Liver (tissue), 9 donors: ENCODE data around the gene BIK. TPM values are rescaled to one million over a fixed set of nuclear protein-coding genes. Genes with fewer than 3 reads are reported as not detected.

Source experiments
- DNase-seq: peaks from one replicate; pipeline ENCODE4 v3.0.0-alpha.2; 2017; ENCODE audit warnings: low spot score
- H3K27ac ChIP-seq, 2 donors: one replicate each; pipeline ENCODE4 v1.7.0; 2013; ENCODE audit warnings: inconsistent platforms in 2 of 2, low read length in 2 of 2, control low read depth in 1 of 2, low read depth in 1 of 2, mild to moderate bottlenecking in 1 of 2
- H3K27me3 ChIP-seq, 4 donors: one replicate each; pipeline versions ENCODE4 v1.6.1 to v1.7.0; 2013; ENCODE audit warnings: low read length in 3 of 4, inconsistent platforms in 1 of 4, mild to moderate bottlenecking in 1 of 4, moderate library complexity in 1 of 4; ENCODE audit not compliant: control insufficient read depth in 4 of 4, insufficient read depth in 4 of 4
- H3K36me3 ChIP-seq, 4 donors: one replicate each; pipeline versions ENCODE4 v1.6.1 to v1.7.0; 2013; ENCODE audit warnings: low read length in 3 of 4, mild to moderate bottlenecking in 3 of 4, low read depth in 1 of 4, moderate library complexity in 1 of 4; ENCODE audit not compliant: control insufficient read depth in 4 of 4, insufficient read depth in 3 of 4
- H3K4me1 ChIP-seq, 4 donors: one replicate each; pipeline versions ENCODE4 v1.6.1 to v1.7.0; 2013; ENCODE audit warnings: low read length in 3 of 4, mild to moderate bottlenecking in 3 of 4, moderate library complexity in 1 of 4; ENCODE audit not compliant: control insufficient read depth in 4 of 4, insufficient read depth in 4 of 4
- H3K4me3 ChIP-seq, 3 donors: one replicate each; pipeline versions ENCODE4 v1.6.1 to v1.7.0; 2013; ENCODE audit warnings: low read length in 3 of 3, control low read depth in 1 of 3, low read depth in 1 of 3, mild to moderate bottlenecking in 1 of 3
- H3K9ac ChIP-seq, 2 donors: one replicate each; pipeline ENCODE4 v1.7.0; 2013; ENCODE audit warnings: low read length in 2 of 2, mild to moderate bottlenecking in 2 of 2, moderate library complexity in 2 of 2, control low read depth in 1 of 2, low read depth in 1 of 2
- H3K9me3 ChIP-seq, 4 donors: one replicate each; pipeline versions ENCODE4 v1.6.1 to v1.7.0; 2013; ENCODE audit warnings: low read length in 3 of 4; ENCODE audit not compliant: control insufficient read depth in 4 of 4
- ATF3 ChIP-seq: IDR thresholded peaks from 2 replicates; pipeline ENCODE4 v1.6.1; 2016; ENCODE audit warnings: antibody characterized with exemption
- EGR1 ChIP-seq, 2 donors: IDR thresholded peaks; 2 replicates each; pipeline ENCODE4 v1.6.1; 2016 to 2018; ENCODE audit warnings: antibody characterized with exemption in 2 of 2, low read depth in 2 of 2
- FOXA1 ChIP-seq: IDR thresholded peaks from 2 replicates; pipeline ENCODE4 v1.6.1; 2016; ENCODE audit warnings: antibody characterized with exemption
- HNF4A ChIP-seq, 2 donors: conservative IDR thresholded peaks; 2 replicates each; pipeline ENCODE4 v1.6.1; 2016; ENCODE audit warnings: antibody characterized with exemption in 2 of 2, mild to moderate bottlenecking in 2 of 2
- HNF4G ChIP-seq: IDR thresholded peaks from 2 replicates; pipeline ENCODE4 v1.6.1; 2016; ENCODE audit warnings: antibody characterized with exemption
- JUND ChIP-seq, 2 donors: IDR thresholded peaks; 2 replicates each; pipeline ENCODE4 v1.6.1; 2016; ENCODE audit warnings: antibody characterized with exemption in 2 of 2
- NR2F2 ChIP-seq: IDR thresholded peaks from 2 replicates; pipeline ENCODE4 v1.6.1; 2016; ENCODE audit warnings: antibody characterized with exemption
- RAD21 ChIP-seq, 2 donors: IDR thresholded peaks; 2 replicates each; pipeline ENCODE4 v1.6.1; 2016; ENCODE audit warnings: antibody characterized with exemption in 2 of 2, mild to moderate bottlenecking in 2 of 2
- RXRA ChIP-seq, 2 donors: IDR thresholded peaks; 2 replicates each; pipeline ENCODE4 v1.6.1; 2017 to 2018; ENCODE audit warnings: antibody characterized with exemption in 2 of 2, mild to moderate bottlenecking in 1 of 2
- TAF1 ChIP-seq: conservative IDR thresholded peaks from 2 replicates; pipeline ENCODE4 v1.6.1; 2016; ENCODE audit warnings: antibody characterized with exemption, mild to moderate bottlenecking
- ZBTB33 ChIP-seq: IDR thresholded peaks from 2 replicates; pipeline ENCODE4 v1.6.1; 2016; ENCODE audit warnings: antibody characterized with exemption
- WGBS: extraction: QIAGEN DNeasy Blood & Tissue Kit; methylation state at CpG from one replicate; pipeline ENCODE4 v1.1.7; 2013; 5-methylcytosine and 5-hydroxymethylcytosine counted together
- polyA plus RNA-seq, 2 donors: library from polyadenylated mRNA; stranded (reverse) in 1 of 2; unstranded in 1 of 2; fragments of 200-250 nt in 1 of 2; fragments of >200 nt in 1 of 2; fragmentation: Nextera tagmentation in 1 of 2; extraction: Ambion mirVana in 1 of 2; gene quantifications; one replicate each; pipeline versions ENCODE4 v1.2.1 to v1.2.3, GENCODE V29; 2013 to 2015
- total RNA-seq, 2 donors: library from RNA; depleted of rRNA; stranded (reverse); fragments of >200 nt; gene quantifications; one replicate each; pipeline ENCODE4 v1.2.3, GENCODE V29; 2014
- TF ChIP-seq, protein P1 (sequence below): fragments of 150-350 bp; IDR thresholded peaks from 2 replicates; pipeline ENCODE4 v1.5.1; 2017; ENCODE audit warnings: improper control_type of control experiment, low read depth, low read length; ENCODE audit not compliant: missing input control
- TF ChIP-seq, protein P2 (sequence below): IDR thresholded peaks from 2 replicates; pipeline ENCODE4 v1.6.1; 2016; ENCODE audit warnings: antibody characterized with exemption, mild to moderate bottlenecking
- donor health status: healthy.
- donor health status: healthy.
- donor health status: healthy.
- donor health status: healthy.
- donor health status: healthy.

BIK gene
- total and polyA plus RNA-seq, 4 donors = 0.23 to 0.89 (median 0.33) TPM; not detected in 1

DNA sequence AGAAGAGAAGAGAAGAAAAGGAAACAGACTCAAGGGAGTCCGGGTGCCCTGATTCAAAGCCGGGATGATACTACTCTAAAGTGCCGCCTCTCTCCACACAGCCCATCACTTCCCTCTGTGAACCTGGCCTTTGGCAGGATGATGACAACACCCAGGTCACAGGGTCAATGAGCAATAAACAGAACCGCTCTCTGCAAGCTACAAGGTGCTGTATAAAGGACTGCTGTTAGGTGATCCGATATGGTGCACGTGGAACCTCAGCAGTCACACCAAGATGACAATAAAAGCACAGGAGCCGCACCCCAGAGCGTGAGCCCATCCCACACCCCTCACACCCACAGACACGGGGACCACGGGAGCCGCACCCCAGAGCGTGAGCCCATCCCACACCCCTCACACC, 32.0 kb upstream of the BIK start:
- no peak overlapping the region for H3K9ac ChIP-seq
- 57% methylated on average over 12 of the region's 12 CpGs for WGBS
- no peaks in the 10 kb centered on the region for H3K4me1 ChIP-seq
- no peaks in the 10 kb centered on the region for H3K36me3 ChIP-seq
- TF ChIP-seq NR2F2 = peak; percentile 35
- TF ChIP-seq HNF4G = no peak
- no peak for TF ChIP-seq RAD21 (IDR thresholded peaks at IDR 0.05)
- peak in 1 of 2 donors; percentile 31 for TF ChIP-seq RXRA (IDR thresholded peaks at IDR 0.05)
- TF ChIP-seq HNF4A (conservative IDR thresholded peaks at IDR 0.05) = peak; percentile 28 to 29
- no peaks in the 10 kb centered on the region for H3K27me3 ChIP-seq
- no peak for DNase-seq
- no peak overlapping the region for H3K4me3 ChIP-seq
- no peaks in the 10 kb centered on the region for H3K9me3 ChIP-seq
- H3K27ac ChIP-seq = no peak overlapping the region

- TF ChIP-seq JUND (IDR thresholded peaks at IDR 0.05) (no peak), HNF4A (conservative IDR thresholded peaks at IDR 0.05) (no peak), EGR1 (IDR thresholded peaks at IDR 0.05; ENCODE audit: low read depth in 2 of 2) (no peak), RXRA (IDR thresholded peaks at IDR 0.05) (no peak), ATF3 (no peak), RAD21 (IDR thresholded peaks at IDR 0.05) (no peak), ZBTB33 (no peak), FOXA1 (no peak), TAF1 (no peak)
- TF ChIP-seq, protein P1, sequence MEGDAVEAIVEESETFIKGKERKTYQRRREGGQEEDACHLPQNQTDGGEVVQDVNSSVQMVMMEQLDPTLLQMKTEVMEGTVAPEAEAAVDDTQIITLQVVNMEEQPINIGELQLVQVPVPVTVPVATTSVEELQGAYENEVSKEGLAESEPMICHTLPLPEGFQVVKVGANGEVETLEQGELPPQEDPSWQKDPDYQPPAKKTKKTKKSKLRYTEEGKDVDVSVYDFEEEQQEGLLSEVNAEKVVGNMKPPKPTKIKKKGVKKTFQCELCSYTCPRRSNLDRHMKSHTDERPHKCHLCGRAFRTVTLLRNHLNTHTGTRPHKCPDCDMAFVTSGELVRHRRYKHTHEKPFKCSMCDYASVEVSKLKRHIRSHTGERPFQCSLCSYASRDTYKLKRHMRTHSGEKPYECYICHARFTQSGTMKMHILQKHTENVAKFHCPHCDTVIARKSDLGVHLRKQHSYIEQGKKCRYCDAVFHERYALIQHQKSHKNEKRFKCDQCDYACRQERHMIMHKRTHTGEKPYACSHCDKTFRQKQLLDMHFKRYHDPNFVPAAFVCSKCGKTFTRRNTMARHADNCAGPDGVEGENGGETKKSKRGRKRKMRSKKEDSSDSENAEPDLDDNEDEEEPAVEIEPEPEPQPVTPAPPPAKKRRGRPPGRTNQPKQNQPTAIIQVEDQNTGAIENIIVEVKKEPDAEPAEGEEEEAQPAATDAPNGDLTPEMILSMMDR = no peak
- TF ChIP-seq, protein P2, sequence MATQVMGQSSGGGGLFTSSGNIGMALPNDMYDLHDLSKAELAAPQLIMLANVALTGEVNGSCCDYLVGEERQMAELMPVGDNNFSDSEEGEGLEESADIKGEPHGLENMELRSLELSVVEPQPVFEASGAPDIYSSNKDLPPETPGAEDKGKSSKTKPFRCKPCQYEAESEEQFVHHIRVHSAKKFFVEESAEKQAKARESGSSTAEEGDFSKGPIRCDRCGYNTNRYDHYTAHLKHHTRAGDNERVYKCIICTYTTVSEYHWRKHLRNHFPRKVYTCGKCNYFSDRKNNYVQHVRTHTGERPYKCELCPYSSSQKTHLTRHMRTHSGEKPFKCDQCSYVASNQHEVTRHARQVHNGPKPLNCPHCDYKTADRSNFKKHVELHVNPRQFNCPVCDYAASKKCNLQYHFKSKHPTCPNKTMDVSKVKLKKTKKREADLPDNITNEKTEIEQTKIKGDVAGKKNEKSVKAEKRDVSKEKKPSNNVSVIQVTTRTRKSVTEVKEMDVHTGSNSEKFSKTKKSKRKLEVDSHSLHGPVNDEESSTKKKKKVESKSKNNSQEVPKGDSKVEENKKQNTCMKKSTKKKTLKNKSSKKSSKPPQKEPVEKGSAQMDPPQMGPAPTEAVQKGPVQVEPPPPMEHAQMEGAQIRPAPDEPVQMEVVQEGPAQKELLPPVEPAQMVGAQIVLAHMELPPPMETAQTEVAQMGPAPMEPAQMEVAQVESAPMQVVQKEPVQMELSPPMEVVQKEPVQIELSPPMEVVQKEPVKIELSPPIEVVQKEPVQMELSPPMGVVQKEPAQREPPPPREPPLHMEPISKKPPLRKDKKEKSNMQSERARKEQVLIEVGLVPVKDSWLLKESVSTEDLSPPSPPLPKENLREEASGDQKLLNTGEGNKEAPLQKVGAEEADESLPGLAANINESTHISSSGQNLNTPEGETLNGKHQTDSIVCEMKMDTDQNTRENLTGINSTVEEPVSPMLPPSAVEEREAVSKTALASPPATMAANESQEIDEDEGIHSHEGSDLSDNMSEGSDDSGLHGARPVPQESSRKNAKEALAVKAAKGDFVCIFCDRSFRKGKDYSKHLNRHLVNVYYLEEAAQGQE = no peak
- Histone ChIP-seq H3K4me3 (no peak overlapping the region), H3K36me3 (no peaks in the 10 kb centered on the region), H3K9ac (no peak overlapping the region), H3K27ac (no peak overlapping the region), H3K9me3 (no peaks in the 10 kb centered on the region), H3K4me1 (no peaks in the 10 kb centered on the region), H3K27me3 (no peaks in the 10 kb centered on the region)
- 93% methylated on average over 14 of the region's 14 CpGs for WGBS
- DNase-seq = no peak
Observed at GRCh38 chr22:43079742-43080141, 30.8 kb upstream of the BIK start.
